Effector memory CD4-positive, alpha-beta T cell (primary cell): ENCODE data around the gene SRGAP2C.
"Not testable (repeated sequence)": the region's sequence is repeated elsewhere in the genome, so short reads cannot be mapped to it uniquely, and the experiment has no call there.

ENCODE experiments used
- DNase-seq, 3 donors: peaks; one replicate each; pipeline ENCODE4 v3.0.0-alpha.2; 2020
- H3K27ac ChIP-seq: 2 replicates; pipeline ENCODE4 v1.7.0; 2013; ENCODE audit warnings: mild to moderate bottlenecking, low read length, moderate library complexity; ENCODE audit not compliant: insufficient read depth, poor library complexity, severe bottlenecking
- H3K27me3 ChIP-seq: replicated peaks from 2 replicates; pipeline ENCODE4 v1.7.0; 2013; ENCODE audit warnings: mild to moderate bottlenecking, low read length; ENCODE audit not compliant: insufficient read depth, control insufficient read depth, poor library complexity, severe bottlenecking
- H3K36me3 ChIP-seq: 2 replicates; pipeline ENCODE4 v1.7.0; 2013; ENCODE audit warnings: mild to moderate bottlenecking, low read length, moderate library complexity; ENCODE audit not compliant: control insufficient read depth, insufficient read depth
- H3K4me1 ChIP-seq: 2 replicates; pipeline ENCODE4 v1.7.0; 2013; ENCODE audit warnings: low read length, mild to moderate bottlenecking; ENCODE audit not compliant: control insufficient read depth, insufficient read depth, poor library complexity, severe bottlenecking
- H3K4me3 ChIP-seq: 2 replicates; pipeline ENCODE4 v1.7.0; 2013; ENCODE audit warnings: low read length, low read depth, mild to moderate bottlenecking; ENCODE audit not compliant: insufficient read depth, poor library complexity, severe bottlenecking
- H3K9me3 ChIP-seq: 2 replicates; pipeline ENCODE4 v1.7.0; 2013; ENCODE audit warnings: mild to moderate bottlenecking, low read length, moderate library complexity; ENCODE audit not compliant: control insufficient read depth

Gene SRGAP2C

GRCh38 chr1:121374851-121375367 lies 190.1 kb downstream of the SRGAP2C start:
- not testable (repeated sequence) for H3K4me1 ChIP-seq, H3K27me3 ChIP-seq, H3K27ac ChIP-seq, DNase-seq, H3K4me3 ChIP-seq, H3K9me3 ChIP-seq, H3K36me3 ChIP-seq

- not testable (repeated sequence) for H3K27me3 ChIP-seq, DNase-seq, H3K27ac ChIP-seq, H3K4me3 ChIP-seq, H3K36me3 ChIP-seq, H3K4me1 ChIP-seq, H3K9me3 ChIP-seq
Observed at GRCh38 chr1:121376986-121377385, 192.2 kb downstream of the SRGAP2C start.

GRCh38 chr1:121378757-121379156 lies 194.0 kb downstream of the SRGAP2C start:
- not testable (repeated sequence) for H3K9me3 ChIP-seq, H3K4me1 ChIP-seq, H3K4me3 ChIP-seq, H3K27me3 ChIP-seq, DNase-seq, H3K36me3 ChIP-seq, H3K27ac ChIP-seq

- not testable (repeated sequence) for H3K27ac ChIP-seq, H3K4me1 ChIP-seq, H3K9me3 ChIP-seq, DNase-seq, H3K36me3 ChIP-seq, H3K27me3 ChIP-seq, H3K4me3 ChIP-seq
Observed at GRCh38 chr1:121384754-121385153, 200.0 kb downstream of the SRGAP2C start.

- H3K9me3 ChIP-seq, DNase-seq, H3K4me3 ChIP-seq, H3K36me3 ChIP-seq, H3K27me3 ChIP-seq, H3K27ac ChIP-seq, H3K4me1 ChIP-seq: not testable (repeated sequence)
Observed at GRCh38 chr1:121385162-121385561, 200.4 kb downstream of the SRGAP2C start.

GRCh38 chr1:121385563-121386288 lies 201.0 kb downstream of the SRGAP2C start:
- H3K9me3 ChIP-seq, H3K4me3 ChIP-seq, H3K36me3 ChIP-seq, DNase-seq, H3K4me1 ChIP-seq, H3K27me3 ChIP-seq, H3K27ac ChIP-seq: not testable (repeated sequence)

GRCh38 chr1:121386319-121386948 lies 201.7 kb downstream of the SRGAP2C start:
- H3K4me3 ChIP-seq, H3K36me3 ChIP-seq, H3K27ac ChIP-seq, DNase-seq, H3K9me3 ChIP-seq, H3K4me1 ChIP-seq, H3K27me3 ChIP-seq: not testable (repeated sequence)

GRCh38 chr1:121389895-121390560 lies 205.3 kb downstream of the SRGAP2C start:
- not testable (repeated sequence) for H3K27me3 ChIP-seq, DNase-seq, H3K4me3 ChIP-seq, H3K9me3 ChIP-seq, H3K4me1 ChIP-seq, H3K27ac ChIP-seq, H3K36me3 ChIP-seq

GRCh38 chr1:121392130-121392529 lies 207.4 kb downstream of the SRGAP2C start:
- DNase-seq, H3K27me3 ChIP-seq, H3K9me3 ChIP-seq, H3K4me3 ChIP-seq, H3K27ac ChIP-seq, H3K36me3 ChIP-seq, H3K4me1 ChIP-seq: not testable (repeated sequence)

- H3K4me3 ChIP-seq = peak overlapping the region; percentile 60
- H3K9me3 ChIP-seq, H3K4me1 ChIP-seq, H3K27me3 ChIP-seq, H3K27ac ChIP-seq, DNase-seq, H3K36me3 ChIP-seq: not testable (repeated sequence)
Observed at GRCh38 chr1:121395718-121396201, 211.0 kb downstream of the SRGAP2C start.
